Measurements from ENCODE around the gene OVCH1.
"Not testable (repeated sequence)": the region's sequence is repeated elsewhere in the genome, so short reads cannot be mapped to it uniquely, and the experiment has no call there.

- TF ChIP-seq CTCF (IDR thresholded peaks at IDR 0.05; ENCODE audit: low read depth, low read length); EZH2phosphoT487 (IDR thresholded peaks at IDR 0.05; ENCODE audit: low read depth): not testable (repeated sequence)
Observed at GRCh38 chr12:29385194-29385593, 112.3 kb downstream of the OVCH1 start.
